22Rv1 (cell line): Measurements from ENCODE around the gene FBXL12.

Experiments
- CTCF ChIP-seq: fragments of 450-650 bp; IDR thresholded peaks from 2 replicates; pipeline ENCODE4 v1.5.1; 2017; ENCODE audit warnings: mild to moderate bottlenecking
- ZFX ChIP-seq: fragments of 450-650 bp; IDR thresholded peaks from 2 replicates; pipeline ENCODE4 v1.6.1; 2017; ENCODE audit warnings: antibody characterized with exemption, borderline replicate concordance

DNA sequence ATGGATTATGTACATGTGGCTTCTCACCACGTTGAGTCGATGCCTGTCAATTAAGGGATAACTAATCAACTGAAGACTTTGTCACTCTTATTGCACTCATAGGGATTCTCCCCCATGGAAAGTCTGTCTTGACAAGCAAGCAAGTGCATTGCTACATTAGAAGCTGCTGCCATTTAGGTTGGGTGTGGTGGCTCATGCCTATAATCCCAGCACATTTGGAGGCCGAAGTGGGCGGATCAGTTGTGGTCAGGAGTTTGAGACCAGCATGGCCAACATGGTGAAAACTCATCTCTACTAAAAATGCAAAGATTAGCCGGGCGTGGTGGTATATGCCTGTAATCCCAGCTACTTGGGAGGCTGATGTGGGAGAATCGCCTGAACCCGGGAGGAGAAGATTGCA lies 32.1 kb downstream of the FBXL12 start:
- TF ChIP-seq CTCF (no peak), ZFX (no peak)
